ENCODE data around the gene SYNGR2. TPM values are rescaled to one million over a fixed set of nuclear protein-coding genes. Genes with fewer than 3 reads are reported as not detected.

The SYNGR2 gene
- total RNA-seq, 1 donor from 2014 or later: 11.4 TPM

DNA sequence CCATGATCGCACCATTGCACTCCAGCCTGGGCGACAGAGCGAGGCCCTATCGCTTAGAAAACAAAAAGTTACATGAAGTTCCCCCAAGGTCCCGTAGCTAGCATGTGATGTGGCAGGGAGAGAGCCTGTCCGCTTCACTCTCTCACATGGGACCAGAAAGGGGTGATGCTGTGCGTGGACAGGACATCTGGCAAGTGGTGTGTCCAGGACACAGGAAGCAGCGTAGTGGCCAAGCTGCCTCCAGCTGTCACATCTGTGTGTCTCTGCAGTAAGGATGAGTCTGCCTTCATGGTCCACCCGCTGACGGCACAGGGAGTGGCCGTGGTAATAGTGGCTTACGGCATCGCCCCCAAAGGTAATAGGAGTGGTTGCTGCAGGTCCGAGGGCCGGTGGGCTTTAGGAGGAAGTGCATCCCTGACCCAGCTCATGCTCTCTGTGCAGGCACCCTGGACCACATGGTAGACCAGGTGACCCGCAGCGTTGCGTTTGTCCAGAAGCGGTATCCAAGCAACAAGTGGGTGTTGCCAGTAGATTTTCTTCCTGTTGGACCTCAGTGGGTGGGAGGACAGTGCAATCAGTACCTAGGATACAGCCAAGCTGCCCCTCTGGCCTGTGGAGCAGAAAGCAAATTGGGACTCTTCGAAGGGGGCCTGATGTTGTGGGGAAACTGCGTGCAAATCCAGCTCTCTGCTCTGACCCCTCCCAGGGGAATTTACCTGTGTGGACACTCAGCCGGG lies 36.2 kb downstream of the SYNGR2 start:
- DNase-seq: no peak

DNA sequence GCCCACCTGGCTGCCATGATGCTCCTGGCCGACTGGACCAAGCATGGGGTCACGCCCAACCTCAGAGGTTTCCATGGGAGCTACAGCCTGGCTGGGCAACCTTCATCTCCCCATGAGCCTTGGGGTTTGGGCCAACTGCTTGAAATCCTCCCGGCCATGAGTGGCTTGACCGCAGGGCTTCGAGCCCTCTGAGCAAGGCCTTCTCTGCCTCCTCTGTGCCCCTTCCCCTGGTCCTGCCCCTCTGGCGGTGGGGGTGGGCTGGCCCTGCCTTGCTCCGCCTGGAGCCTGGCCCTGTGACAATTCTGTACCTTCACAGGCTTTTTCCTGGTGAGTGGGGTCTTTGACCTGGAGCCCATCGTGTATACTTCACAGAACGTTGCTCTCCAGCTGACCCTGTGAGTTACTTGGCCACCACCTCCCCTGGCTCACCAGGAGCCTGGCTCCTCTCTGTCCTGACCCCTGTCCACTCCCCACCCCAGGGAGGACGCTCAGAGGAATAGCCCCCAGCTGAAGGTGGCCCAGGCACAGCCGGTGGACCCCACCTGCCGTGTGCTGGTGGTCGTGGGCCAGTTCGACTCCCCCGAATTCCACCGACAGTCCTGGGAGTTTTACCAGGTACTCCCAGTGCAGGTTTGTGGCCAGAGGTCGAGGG lies 36.9 kb downstream of the SYNGR2 start:
- DNase-seq: no peak

DNA sequence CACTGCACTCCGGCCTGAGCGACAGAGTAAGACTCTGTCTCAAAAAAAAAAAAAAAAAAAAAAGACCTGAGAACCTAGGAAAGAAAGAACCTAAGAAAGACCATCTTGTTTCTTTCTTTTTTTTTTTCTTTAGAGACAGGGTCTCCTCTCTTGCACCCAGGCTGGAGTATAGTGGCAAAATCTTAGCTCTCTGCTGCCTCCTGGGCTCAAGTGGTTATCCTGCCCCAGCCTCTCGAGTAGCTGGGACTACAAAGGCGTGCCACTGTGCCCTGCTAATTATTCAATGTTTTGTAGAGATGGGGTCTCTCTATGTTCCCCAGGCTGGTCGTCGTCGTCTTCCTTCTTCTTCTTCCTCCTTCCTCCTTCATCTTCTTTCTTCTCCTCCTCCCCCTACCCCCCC lies 37.9 kb downstream of the SYNGR2 start:
- DNase-seq: no peak

DNA sequence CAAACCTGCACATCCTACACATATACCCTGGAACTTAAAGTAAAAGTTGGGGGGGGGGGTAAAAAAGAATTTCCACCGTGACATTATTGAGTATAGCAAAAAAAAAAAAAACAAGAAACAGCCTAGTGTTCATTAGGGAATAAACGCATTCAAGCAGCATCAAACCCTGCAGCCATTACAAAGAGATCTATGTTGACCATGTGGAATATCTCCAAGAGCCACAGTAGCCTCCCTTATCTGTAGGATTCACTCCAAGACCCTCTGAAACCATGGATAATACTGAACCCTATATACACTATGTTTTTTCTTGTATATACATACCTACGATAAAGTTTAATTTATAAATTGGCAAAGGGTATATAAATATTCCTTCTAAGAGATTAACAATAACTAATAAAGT lies 40.1 kb downstream of the SYNGR2 start:
- no peak for DNase-seq

- DNase-seq: no peak
Measured at GRCh38 chr17:78210111-78210510, 41.7 kb downstream of the SYNGR2 start.

DNA sequence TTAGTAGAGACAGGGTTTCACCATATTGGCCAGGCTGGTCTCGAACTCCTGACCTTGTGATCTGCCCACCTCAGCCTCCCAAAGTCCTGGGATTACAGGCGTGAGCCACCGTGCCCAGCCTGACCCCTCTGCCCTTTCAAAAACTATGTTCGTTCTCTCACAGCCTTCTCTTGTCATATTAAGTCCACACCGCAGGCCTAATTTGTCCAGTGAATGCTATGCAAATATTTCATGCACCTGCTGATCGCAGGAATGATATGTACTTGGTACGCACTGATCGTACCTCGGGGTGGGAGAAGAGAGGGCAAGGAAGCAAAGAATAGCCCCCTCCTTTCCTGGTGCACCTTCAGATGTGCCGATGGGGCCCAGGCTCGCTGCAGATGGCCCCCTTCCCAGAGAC lies 42.7 kb downstream of the SYNGR2 start:
- no peak for DNase-seq

DNA sequence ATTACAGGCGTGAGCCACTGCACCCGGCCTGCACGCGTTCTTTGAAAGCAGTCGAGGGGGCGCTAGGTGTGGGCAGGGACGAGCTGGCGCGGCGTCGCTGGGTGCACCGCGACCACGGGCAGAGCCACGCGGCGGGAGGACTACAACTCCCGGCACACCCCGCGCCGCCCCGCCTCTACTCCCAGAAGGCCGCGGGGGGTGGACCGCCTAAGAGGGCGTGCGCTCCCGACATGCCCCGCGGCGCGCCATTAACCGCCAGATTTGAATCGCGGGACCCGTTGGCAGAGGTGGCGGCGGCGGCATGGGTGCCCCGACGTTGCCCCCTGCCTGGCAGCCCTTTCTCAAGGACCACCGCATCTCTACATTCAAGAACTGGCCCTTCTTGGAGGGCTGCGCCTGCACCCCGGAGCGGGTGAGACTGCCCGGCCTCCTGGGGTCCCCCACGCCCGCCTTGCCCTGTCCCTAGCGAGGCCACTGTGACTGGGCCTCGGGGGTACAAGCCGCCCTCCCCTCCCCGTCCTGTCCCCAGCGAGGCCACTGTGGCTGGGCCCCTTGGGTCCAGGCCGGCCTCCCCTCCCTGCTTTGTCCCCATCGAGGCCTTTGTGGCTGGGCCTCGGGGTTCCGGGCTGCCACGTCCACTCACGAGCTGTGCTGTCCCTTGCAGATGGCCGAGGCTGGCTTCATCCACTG lies 45.8 kb downstream of the SYNGR2 start, which contains the start of gene BIRC5:
Gene BIRC5 (plus strand): TSS at position 238 of the 690 bp plus-strand sequence. CDS start 64 bp downstream, at position 302.
- peak; percentile 62 for DNase-seq

GRCh38 chr17:78214706-78215061 lies 46.3 kb downstream of the SYNGR2 start:
- no peak for DNase-seq

DNA sequence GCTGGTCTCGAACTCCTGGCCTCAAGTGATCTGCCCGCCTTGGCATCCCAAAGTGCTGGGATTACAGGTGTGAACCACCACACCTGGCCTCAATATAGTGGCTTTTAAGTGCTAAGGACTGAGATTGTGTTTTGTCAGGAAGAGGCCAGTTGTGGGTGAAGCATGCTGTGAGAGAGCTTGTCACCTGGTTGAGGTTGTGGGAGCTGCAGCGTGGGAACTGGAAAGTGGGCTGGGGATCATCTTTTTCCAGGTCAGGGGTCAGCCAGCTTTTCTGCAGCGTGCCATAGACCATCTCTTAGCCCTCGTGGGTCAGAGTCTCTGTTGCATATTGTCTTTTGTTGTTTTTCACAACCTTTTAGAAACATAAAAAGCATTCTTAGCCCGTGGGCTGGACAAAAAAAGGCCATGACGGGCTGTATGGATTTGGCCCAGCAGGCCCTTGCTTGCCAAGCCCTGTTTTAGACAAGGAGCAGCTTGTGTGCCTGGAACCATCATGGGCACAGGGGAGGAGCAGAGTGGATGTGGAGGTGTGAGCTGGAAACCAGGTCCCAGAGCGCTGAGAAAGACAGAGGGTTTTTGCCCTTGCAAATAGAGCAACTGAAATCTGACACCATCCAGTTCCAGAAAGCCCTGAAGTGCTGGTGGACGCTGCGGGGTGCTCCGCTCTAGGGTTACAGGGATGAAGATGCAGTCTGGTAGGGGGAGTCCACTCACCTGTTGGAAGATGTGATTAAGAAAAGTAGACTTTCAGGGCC lies 51.2 kb downstream of the SYNGR2 start:
- DNase-seq: no peak

Small RNA genes lying within 50 kb of the gene (small RNA-seq; reads per million reads assigned to genes)
- gene AC087645.1: not detected

Other genes starting within 250 kb of the SYNGR2 start
- 23.9 TPM for gene TNRC6C, start 209.9 kb upstream of the SYNGR2 start, total RNA-seq
- 2.3 TPM for gene TMC6, start 39.8 kb upstream of the SYNGR2 start, total RNA-seq
- 0.94 TPM for gene TMC8, start 37.8 kb upstream of the SYNGR2 start, total RNA-seq
- gene C17orf99, start 22.2 kb upstream of the SYNGR2 start, total RNA-seq: not detected
- gene TK1, start 18.5 kb downstream of the SYNGR2 start, total RNA-seq: 1.6 TPM
- 35.4 TPM for gene AFMID, start 18.8 kb downstream of the SYNGR2 start, total RNA-seq
- gene BIRC5, start 45.7 kb downstream of the SYNGR2 start, total RNA-seq: 7.3 TPM
- not detected for gene TMEM235, start 63.0 kb downstream of the SYNGR2 start, total RNA-seq
- gene SOCS3, start 191.5 kb downstream of the SYNGR2 start, total RNA-seq: 8.3 TPM
- 39.0 TPM for gene PGS1, start 210.1 kb downstream of the SYNGR2 start, total RNA-seq

All from occipital lobe (tissue), 3 donors.